ENCODE measurements around the gene IMP3. TPM values are rescaled to one million over a fixed set of nuclear protein-coding genes. Genes with fewer than 3 reads are reported as not detected.

IMP3 gene
- total RNA-seq, 1 donor from 2014 or later, result 48.4 TPM

- H4K20me1 ChIP-seq (ENCODE audit: insufficient read depth, low read length), result peaks cover 4% of the 10 kb centered on the region
- DNase-seq (ENCODE audit: low read depth) (no peak), FAIRE-seq (no peak)
- TF ChIP-seq EZH2 (IDR thresholded peaks at IDR 0.05; ENCODE audit: insufficient read depth, low read length) (no peak), CTCF (IDR thresholded peaks at IDR 0.05; ENCODE audit: insufficient read depth, low read depth, low read length) (no peak)
- no peak overlapping the region for H3K9ac ChIP-seq (ENCODE audit: low read length)
- H3K27ac ChIP-seq (ENCODE audit: low read depth, low read length), result no peak overlapping the region
- H3K4me3 Mint-ChIP-seq (ENCODE audit: unreplicated experiment), result no peak overlapping the region
- H3K4me3 ChIP-seq (ENCODE audit: insufficient read depth, low read depth, low read length), result no peak overlapping the region
- H3K27me3 Mint-ChIP-seq (ENCODE audit: low read depth, unreplicated experiment), result no peaks in the 10 kb centered on the region
- H3K27ac Mint-ChIP-seq (ENCODE audit: unreplicated experiment), result no peak overlapping the region
- peaks cover 20% of the 10 kb centered on the region for H3K4me1 Mint-ChIP-seq (ENCODE audit: low read depth, unreplicated experiment)
- no peaks in the 10 kb centered on the region for H3K79me2 ChIP-seq (ENCODE audit: insufficient read depth, low read length)
- no peak overlapping the region for H3K4me2 ChIP-seq (ENCODE audit: low read length)
- peaks cover 9% of the 10 kb centered on the region for H3K36me3 Mint-ChIP-seq (ENCODE audit: low read depth, unreplicated experiment)
- H3K9me3 Mint-ChIP-seq (ENCODE audit: unreplicated experiment), result no peaks in the 10 kb centered on the region
- peaks cover 32% of the 10 kb centered on the region for H3K4me1 ChIP-seq (ENCODE audit: insufficient read depth, low read length)
- H3K27me3 ChIP-seq (ENCODE audit: insufficient read depth, low read length), result no peaks in the 10 kb centered on the region
- peaks cover 3% of the 10 kb centered on the region for H3K36me3 ChIP-seq (ENCODE audit: insufficient read depth, low read length)
- no peak overlapping the region for H2AFZ ChIP-seq (ENCODE audit: low read depth, low read length)
- H3K9me3 ChIP-seq (ENCODE audit: insufficient read depth, low read depth, low read length), result no peaks in the 10 kb centered on the region
Observed at GRCh38 chr15:75675579-75676404, 35.8 kb upstream of the IMP3 start.

- H3K36me3 Mint-ChIP-seq (ENCODE audit: low read depth, unreplicated experiment), result peaks cover 11% of the 10 kb centered on the region
- H3K4me3 Mint-ChIP-seq (ENCODE audit: unreplicated experiment), result no peak overlapping the region
- Histone ChIP-seq H3K9me3 (ENCODE audit: insufficient read depth, low read depth, low read length) (no peaks in the 10 kb centered on the region), H3K4me1 (ENCODE audit: insufficient read depth, low read length) (peaks cover 40% of the 10 kb centered on the region), H3K9ac (ENCODE audit: low read length) (peak overlapping the region; percentile 91), H2AFZ (ENCODE audit: low read depth, low read length) (no peak overlapping the region), H3K27ac (ENCODE audit: low read depth, low read length) (peak overlapping the region; percentile 96), H4K20me1 (ENCODE audit: insufficient read depth, low read length) (peaks cover 3% of the 10 kb centered on the region), H3K36me3 (ENCODE audit: insufficient read depth, low read length) (no peaks in the 10 kb centered on the region), H3K79me2 (ENCODE audit: insufficient read depth, low read length) (no peaks in the 10 kb centered on the region), H3K4me3 (ENCODE audit: insufficient read depth, low read depth, low read length) (no peak overlapping the region), H3K4me2 (ENCODE audit: low read length) (no peak overlapping the region), H3K27me3 (ENCODE audit: insufficient read depth, low read length) (no peaks in the 10 kb centered on the region)
- H3K27me3 Mint-ChIP-seq (ENCODE audit: low read depth, unreplicated experiment), result no peaks in the 10 kb centered on the region
- no peaks in the 10 kb centered on the region for H3K9me3 Mint-ChIP-seq (ENCODE audit: unreplicated experiment)
- DNase-seq (ENCODE audit: low read depth) (no peak), FAIRE-seq (no peak)
- H3K27ac Mint-ChIP-seq (ENCODE audit: unreplicated experiment), result no peak overlapping the region
- TF ChIP-seq EZH2 (IDR thresholded peaks at IDR 0.05; ENCODE audit: insufficient read depth, low read length) (no peak), CTCF (IDR thresholded peaks at IDR 0.05; ENCODE audit: insufficient read depth, low read depth, low read length) (no peak)
- H3K4me1 Mint-ChIP-seq (ENCODE audit: low read depth, unreplicated experiment), result peaks cover 24% of the 10 kb centered on the region
Observed at GRCh38 chr15:75674366-75674765, 34.3 kb upstream of the IMP3 start.
